HL-60 (cell line): Measurements from ENCODE around the gene CSNK1D.
A peak's percentile ranks its signal among the peaks of the same experiment; 100 is the strongest.

Experiments used
- GABPA ChIP-seq: IDR thresholded peaks from 2 replicates; pipeline ENCODE4 v1.6.1; 2012; ENCODE audit warnings: low read depth
- POLR2AphosphoS5 ChIP-seq: IDR thresholded peaks from 2 replicates; pipeline ENCODE4 v1.6.1; 2012; ENCODE audit warnings: low read depth
- SPI1 ChIP-seq: IDR thresholded peaks from 2 replicates; pipeline ENCODE4 v1.6.1; 2012; ENCODE audit warnings: low read depth, mild to moderate bottlenecking, borderline replicate concordance
- TF ChIP-seq, protein P1 (sequence below): IDR thresholded peaks from one replicate; pipeline ENCODE4 v1.5.1; 2011; ENCODE audit warnings: low read length, control low read depth, inconsistent platforms; ENCODE audit not compliant: insufficient read depth
- TF ChIP-seq, protein P2 (sequence below): IDR thresholded peaks from 2 replicates; pipeline ENCODE4 v1.6.1; 2012; ENCODE audit warnings: low read depth; ENCODE audit not compliant: insufficient replicate concordance

DNA sequence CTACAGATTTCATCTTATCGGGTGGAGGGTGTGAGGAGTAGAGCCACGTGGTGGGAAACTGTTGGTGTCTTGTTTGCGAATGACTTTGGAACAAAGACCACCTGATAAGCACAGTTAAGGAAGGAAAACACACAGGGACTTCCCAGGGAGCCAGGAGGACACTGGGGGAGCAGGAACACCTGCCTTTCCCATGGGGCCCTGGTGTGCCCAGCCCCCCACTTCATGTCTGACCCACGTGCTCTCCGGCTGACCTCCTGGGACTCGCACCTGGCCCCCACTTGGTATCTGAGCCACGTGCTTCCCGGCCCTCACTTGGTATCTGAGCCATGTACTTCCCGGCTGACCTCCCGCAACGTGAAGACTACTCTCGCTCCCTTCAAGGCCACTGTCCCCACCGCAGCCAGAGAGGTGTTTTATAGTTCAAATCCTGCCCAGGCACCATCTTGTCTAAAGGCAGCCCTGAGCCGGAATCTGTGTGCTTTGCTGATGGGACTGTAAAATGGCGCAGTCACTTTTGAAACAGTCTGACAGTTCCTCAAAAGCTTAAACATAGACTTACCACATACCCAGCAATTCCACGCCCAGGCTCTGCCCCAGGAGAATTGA, 5.4 kb upstream of the CSNK1D start:
- TF ChIP-seq, protein P1, sequence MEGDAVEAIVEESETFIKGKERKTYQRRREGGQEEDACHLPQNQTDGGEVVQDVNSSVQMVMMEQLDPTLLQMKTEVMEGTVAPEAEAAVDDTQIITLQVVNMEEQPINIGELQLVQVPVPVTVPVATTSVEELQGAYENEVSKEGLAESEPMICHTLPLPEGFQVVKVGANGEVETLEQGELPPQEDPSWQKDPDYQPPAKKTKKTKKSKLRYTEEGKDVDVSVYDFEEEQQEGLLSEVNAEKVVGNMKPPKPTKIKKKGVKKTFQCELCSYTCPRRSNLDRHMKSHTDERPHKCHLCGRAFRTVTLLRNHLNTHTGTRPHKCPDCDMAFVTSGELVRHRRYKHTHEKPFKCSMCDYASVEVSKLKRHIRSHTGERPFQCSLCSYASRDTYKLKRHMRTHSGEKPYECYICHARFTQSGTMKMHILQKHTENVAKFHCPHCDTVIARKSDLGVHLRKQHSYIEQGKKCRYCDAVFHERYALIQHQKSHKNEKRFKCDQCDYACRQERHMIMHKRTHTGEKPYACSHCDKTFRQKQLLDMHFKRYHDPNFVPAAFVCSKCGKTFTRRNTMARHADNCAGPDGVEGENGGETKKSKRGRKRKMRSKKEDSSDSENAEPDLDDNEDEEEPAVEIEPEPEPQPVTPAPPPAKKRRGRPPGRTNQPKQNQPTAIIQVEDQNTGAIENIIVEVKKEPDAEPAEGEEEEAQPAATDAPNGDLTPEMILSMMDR, result no peak
- peak; percentile 61; the same call in 1 of the 2 replicates for TF ChIP-seq POLR2AphosphoS5
- TF ChIP-seq GABPA, result no peak
- TF ChIP-seq, protein P2, sequence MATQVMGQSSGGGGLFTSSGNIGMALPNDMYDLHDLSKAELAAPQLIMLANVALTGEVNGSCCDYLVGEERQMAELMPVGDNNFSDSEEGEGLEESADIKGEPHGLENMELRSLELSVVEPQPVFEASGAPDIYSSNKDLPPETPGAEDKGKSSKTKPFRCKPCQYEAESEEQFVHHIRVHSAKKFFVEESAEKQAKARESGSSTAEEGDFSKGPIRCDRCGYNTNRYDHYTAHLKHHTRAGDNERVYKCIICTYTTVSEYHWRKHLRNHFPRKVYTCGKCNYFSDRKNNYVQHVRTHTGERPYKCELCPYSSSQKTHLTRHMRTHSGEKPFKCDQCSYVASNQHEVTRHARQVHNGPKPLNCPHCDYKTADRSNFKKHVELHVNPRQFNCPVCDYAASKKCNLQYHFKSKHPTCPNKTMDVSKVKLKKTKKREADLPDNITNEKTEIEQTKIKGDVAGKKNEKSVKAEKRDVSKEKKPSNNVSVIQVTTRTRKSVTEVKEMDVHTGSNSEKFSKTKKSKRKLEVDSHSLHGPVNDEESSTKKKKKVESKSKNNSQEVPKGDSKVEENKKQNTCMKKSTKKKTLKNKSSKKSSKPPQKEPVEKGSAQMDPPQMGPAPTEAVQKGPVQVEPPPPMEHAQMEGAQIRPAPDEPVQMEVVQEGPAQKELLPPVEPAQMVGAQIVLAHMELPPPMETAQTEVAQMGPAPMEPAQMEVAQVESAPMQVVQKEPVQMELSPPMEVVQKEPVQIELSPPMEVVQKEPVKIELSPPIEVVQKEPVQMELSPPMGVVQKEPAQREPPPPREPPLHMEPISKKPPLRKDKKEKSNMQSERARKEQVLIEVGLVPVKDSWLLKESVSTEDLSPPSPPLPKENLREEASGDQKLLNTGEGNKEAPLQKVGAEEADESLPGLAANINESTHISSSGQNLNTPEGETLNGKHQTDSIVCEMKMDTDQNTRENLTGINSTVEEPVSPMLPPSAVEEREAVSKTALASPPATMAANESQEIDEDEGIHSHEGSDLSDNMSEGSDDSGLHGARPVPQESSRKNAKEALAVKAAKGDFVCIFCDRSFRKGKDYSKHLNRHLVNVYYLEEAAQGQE, result no peak
- peak; percentile 95 for TF ChIP-seq SPI1
